Naive thymus-derived CD8-positive, alpha-beta T cell (primary cell): ENCODE measurements around the gene GCHFR. TPM values are rescaled to one million over a fixed set of nuclear protein-coding genes. Genes with fewer than 3 reads are reported as not detected.

ENCODE experiments used
- ATAC-seq, 2 donors: fragments of 150-1000 bp; cut with Tn5 transposase in 1 of 2; sonication (Bioruptor Pico), chemical (Tn5 transposase) in 1 of 2; 1 replicate in 1 of 2; 2 replicates in 1 of 2; pipeline ENCODE4 v1.10.0; 2021; ENCODE audit warnings: mild to moderate bottlenecking in 2 of 2, moderate library complexity in 2 of 2
- POLR2A ChIA-PET: fragments of 350-600 bp; sonication (Branson Sonifier 250); formaldehyde crosslinking; loops from one replicate; lab custom pipeline; 2021; ENCODE audit warnings: antibody characterized with exemption; lab: Charles Lee
- DNase-seq, 10 donors: peaks; one replicate each; pipeline versions ENCODE4 v3.0.0 to v3.0.0-alpha.2; 2020 to 2022
- H3K27ac Mint-ChIP-seq, 10 donors: one replicate each; pipeline ENCODE4 v1.8.0; 2020 to 2022; ENCODE audit warnings: mild to moderate bottlenecking in 10 of 10, mixed read lengths in 10 of 10, moderate library complexity in 4 of 10, inconsistent platforms in 1 of 10
- H3K27me3 Mint-ChIP-seq, 5 donors: one replicate each; pipeline ENCODE4 v1.8.0; 2021 to 2022; ENCODE audit warnings: mixed read lengths in 5 of 5
- H3K36me3 Mint-ChIP-seq, 3 donors: one replicate each; pipeline ENCODE4 v1.8.0; 2020 to 2022; ENCODE audit warnings: mixed read lengths in 3 of 3, mild to moderate bottlenecking in 2 of 3, inconsistent platforms in 1 of 3
- H3K4me1 Mint-ChIP-seq, 4 donors: one replicate each; pipeline ENCODE4 v1.8.0; 2021 to 2022; ENCODE audit warnings: mixed read lengths in 4 of 4
- H3K4me3 Mint-ChIP-seq, 10 donors: one replicate each; pipeline ENCODE4 v1.8.0; 2020 to 2022; ENCODE audit warnings: mild to moderate bottlenecking in 10 of 10, mixed read lengths in 10 of 10, moderate library complexity in 6 of 10, inconsistent platforms in 1 of 10
- H3K9me3 Mint-ChIP-seq, 9 donors: one replicate each; pipeline ENCODE4 v1.8.0; 2020 to 2022; ENCODE audit warnings: mixed read lengths in 9 of 9, mild to moderate bottlenecking in 3 of 9, inconsistent platforms in 1 of 9, moderate library complexity in 1 of 9
- polyA plus RNA-seq, 3 donors: library from polyadenylated mRNA; unstranded; fragments of 300-500 nt; fragmentation: Illumina TruSeq; gene quantifications; one replicate each; pipeline ENCODE4 v1.2.3, GENCODE V29; 2021
- total RNA-seq, 8 experiments: library from RNA in 2 of 8; stranded (reverse) in 2 of 8; gene quantifications; one replicate each; pipeline ENCODE4 v1.2.3 and lab custom pipeline; 2021 to 2026

GCHFR gene
- total and polyA plus RNA-seq, 5 experiments from 2014 or later = 17.8 to 53.9 (median 46.5) TPM

GRCh38 chr15:40756938-40757337, 6.9 kb upstream of the GCHFR start:
- Mint-ChIP-seq H3K27me3 (no peaks in the 10 kb centered on the region), H3K4me1 (peaks cover 7 to 35% (median 29%) of the 10 kb centered on the region in 4 donors), H3K36me3 (peaks cover 0 to 10% (median 0%) of the 10 kb centered on the region in 3 donors), H3K9me3 (no peaks in the 10 kb centered on the region), H3K27ac (peak overlapping the region in 3 of 10 donors; percentile 17 to 77 (median 55)), H3K4me3 (peak overlapping the region; percentile 5 to 81 (median 48))
- DNase-seq = no peak
- POLR2A ChIA-PET = interaction anchor here (0.5 to 1.1 kb wide), 2 partner anchors 11 to 16 kb away, joined by 3 to 8 read pairs; no protein-coding TSS in a partner anchor
- ATAC-seq = no peak

- Mint-ChIP-seq H3K4me3 (no peak overlapping the region), H3K9me3 (no peaks in the 10 kb centered on the region), H3K4me1 (peaks cover under 1 to 30% (median 23%) of the 10 kb centered on the region in 4 donors), H3K36me3 (no peaks in the 10 kb centered on the region), H3K27me3 (no peaks in the 10 kb centered on the region), H3K27ac (peak overlapping the region in 1 of 10 donors; percentile 33)
- ATAC-seq (no peak), DNase-seq (no peak)
- POLR2A ChIA-PET = interaction anchor here (2.0 kb wide), 1 partner anchor 10 kb away, joined by 7 read pairs; the partner anchor contains the start of gene C15orf62
Measured at GRCh38 chr15:40759961-40760360, 3.9 kb upstream of the GCHFR start.

DNA sequence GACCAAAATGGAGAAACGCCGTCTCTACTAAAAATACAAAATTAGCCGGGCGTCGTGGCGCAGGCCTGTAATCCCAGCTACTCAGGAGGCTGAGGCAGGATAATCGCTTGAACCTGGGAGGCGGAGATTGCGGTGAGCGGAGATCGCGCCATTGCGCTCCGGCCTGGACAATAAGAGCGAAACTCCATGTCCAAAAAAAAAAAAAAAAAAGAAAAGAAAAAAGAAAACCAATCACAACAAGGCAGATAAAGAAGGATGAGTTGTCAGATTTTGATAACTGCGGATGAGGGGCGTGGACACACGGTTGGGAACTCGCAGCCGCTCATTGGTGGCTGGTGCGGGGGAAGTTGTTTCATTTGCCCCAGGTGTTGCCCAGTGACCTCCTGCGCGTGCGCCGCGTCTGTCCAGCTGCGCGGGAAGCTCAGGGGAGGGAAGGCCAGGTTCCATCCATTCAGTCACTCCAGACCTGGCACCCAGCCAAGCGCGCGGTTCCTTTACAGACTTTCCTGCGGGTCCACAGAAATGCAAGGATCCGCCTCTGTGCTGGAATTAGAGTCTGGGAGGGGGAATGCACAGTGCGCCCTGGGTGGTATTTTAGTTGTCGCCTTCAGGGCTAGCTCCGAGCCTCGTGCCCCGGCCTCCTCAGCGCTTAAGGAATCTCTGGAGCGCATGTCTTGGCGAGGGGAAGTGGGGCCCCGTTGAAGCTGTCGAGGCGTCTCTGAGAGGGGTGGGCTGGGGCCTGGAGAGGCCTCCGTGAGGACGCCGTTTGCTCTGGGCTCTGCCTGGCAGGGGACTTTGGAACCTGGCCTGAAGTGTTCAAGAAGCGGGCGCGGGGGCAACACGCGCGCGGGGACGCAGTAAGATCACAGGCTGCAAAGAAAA, 708 bp upstream of the GCHFR start:
- DNase-seq (peak in 7 of 10 donors; percentile 13 to 68 (median 33)), ATAC-seq (peak; percentile 3 to 11)
- peaks cover 0 to 2% (median 0%) of the 10 kb centered on the region in 3 donors for H3K36me3 Mint-ChIP-seq
- peak overlapping the region; percentile 77 to 92 (median 88) for H3K4me3 Mint-ChIP-seq
- no peaks in the 10 kb centered on the region for H3K9me3 Mint-ChIP-seq
- no peaks in the 10 kb centered on the region for H3K27me3 Mint-ChIP-seq
- POLR2A ChIA-PET = interaction anchor here (1.5 to 2.6 kb wide), 2 partner anchors 12 to 68 kb away, joined by 5 to 14 read pairs; partner anchors contain the start of gene RAD51
- H3K27ac Mint-ChIP-seq = peak overlapping the region in 9 of 10 donors; percentile 37 to 94 (median 90)
- peaks cover 9 to 36% (median 34%) of the 10 kb centered on the region in 4 donors for H3K4me1 Mint-ChIP-seq

- peak overlapping the region; percentile 77 to 92 (median 88) for H3K4me3 Mint-ChIP-seq
- no peaks in the 10 kb centered on the region for H3K9me3 Mint-ChIP-seq
- DNase-seq (peak in 2 of 10 donors; percentile 21 to 24), ATAC-seq (no peak)
- H3K4me1 Mint-ChIP-seq = peaks cover 13 to 51% (median 48%) of the 10 kb centered on the region in 4 donors
- H3K27ac Mint-ChIP-seq = peak overlapping the region; percentile 77 to 94 (median 88)
- POLR2A ChIA-PET = interaction anchor here (0.6 to 2.6 kb wide), 6 partner anchors 11 to 130 kb away, joined by 3 to 14 read pairs (median 4); partner anchors contain the start of genes RAD51 and VPS18
- H3K27me3 Mint-ChIP-seq = no peaks in the 10 kb centered on the region
- peaks cover 0 to 2% (median 0%) of the 10 kb centered on the region in 3 donors for H3K36me3 Mint-ChIP-seq
Measured at GRCh38 chr15:40764629-40765103, 798 bp downstream of the GCHFR start.

- no peak for ATAC-seq
- peak overlapping the region in 3 of 10 donors; percentile 18 to 78 (median 77) for H3K4me3 Mint-ChIP-seq
- DNase-seq = no peak
- peak overlapping the region; percentile 72 to 94 (median 85) for H3K27ac Mint-ChIP-seq
- POLR2A ChIA-PET = interaction anchor here (0.6 to 1.7 kb wide), 4 partner anchors 8 to 213 kb away, joined by 3 to 5 read pairs (median 4); partner anchors contain the start of gene RAD51
- H3K4me1 Mint-ChIP-seq = peaks cover 18 to 59% (median 58%) of the 10 kb centered on the region in 4 donors
- no peaks in the 10 kb centered on the region for H3K9me3 Mint-ChIP-seq
- H3K36me3 Mint-ChIP-seq = peaks cover 0 to 7% (median 0%) of the 10 kb centered on the region in 3 donors
- H3K27me3 Mint-ChIP-seq = no peaks in the 10 kb centered on the region
Measured at GRCh38 chr15:40766194-40766815, 2.4 kb downstream of the GCHFR start.

- Mint-ChIP-seq H3K4me1 (peaks cover 18 to 59% (median 57%) of the 10 kb centered on the region in 4 donors), H3K36me3 (peaks cover 0 to 9% (median 0%) of the 10 kb centered on the region in 3 donors), H3K27me3 (no peaks in the 10 kb centered on the region), H3K27ac (peak overlapping the region in 2 of 10 donors; percentile 19 to 63), H3K9me3 (no peaks in the 10 kb centered on the region), H3K4me3 (no peak overlapping the region)
- ATAC-seq = no peak
- POLR2A ChIA-PET = interaction anchor here (1.1 to 2.0 kb wide), 4 partner anchors 7 to 72 kb away, joined by 3 to 8 read pairs (median 4); partner anchors contain the start of gene RAD51
- no peak for DNase-seq
Measured at GRCh38 chr15:40766906-40767837, 3.3 kb downstream of the GCHFR start.

- ATAC-seq (no peak), DNase-seq (no peak)
- POLR2A ChIA-PET = interaction anchor here (1.8 to 3.0 kb wide), 4 partner anchors 11 to 73 kb away, joined by 6 to 12 read pairs (median 9); partner anchors contain the start of gene RAD51
- H3K27ac Mint-ChIP-seq = peak overlapping the region in 8 of 10 donors; percentile 20 to 98 (median 92)
- no peaks in the 10 kb centered on the region for H3K9me3 Mint-ChIP-seq
- no peak overlapping the region for H3K4me3 Mint-ChIP-seq
- H3K27me3 Mint-ChIP-seq = no peaks in the 10 kb centered on the region
- peaks cover 0 to 12% (median 0%) of the 10 kb centered on the region in 3 donors for H3K36me3 Mint-ChIP-seq
- peaks cover 18 to 57% (median 55%) of the 10 kb centered on the region in 4 donors for H3K4me1 Mint-ChIP-seq
Measured at GRCh38 chr15:40767838-40768500, 4.1 kb downstream of the GCHFR start.

DNA sequence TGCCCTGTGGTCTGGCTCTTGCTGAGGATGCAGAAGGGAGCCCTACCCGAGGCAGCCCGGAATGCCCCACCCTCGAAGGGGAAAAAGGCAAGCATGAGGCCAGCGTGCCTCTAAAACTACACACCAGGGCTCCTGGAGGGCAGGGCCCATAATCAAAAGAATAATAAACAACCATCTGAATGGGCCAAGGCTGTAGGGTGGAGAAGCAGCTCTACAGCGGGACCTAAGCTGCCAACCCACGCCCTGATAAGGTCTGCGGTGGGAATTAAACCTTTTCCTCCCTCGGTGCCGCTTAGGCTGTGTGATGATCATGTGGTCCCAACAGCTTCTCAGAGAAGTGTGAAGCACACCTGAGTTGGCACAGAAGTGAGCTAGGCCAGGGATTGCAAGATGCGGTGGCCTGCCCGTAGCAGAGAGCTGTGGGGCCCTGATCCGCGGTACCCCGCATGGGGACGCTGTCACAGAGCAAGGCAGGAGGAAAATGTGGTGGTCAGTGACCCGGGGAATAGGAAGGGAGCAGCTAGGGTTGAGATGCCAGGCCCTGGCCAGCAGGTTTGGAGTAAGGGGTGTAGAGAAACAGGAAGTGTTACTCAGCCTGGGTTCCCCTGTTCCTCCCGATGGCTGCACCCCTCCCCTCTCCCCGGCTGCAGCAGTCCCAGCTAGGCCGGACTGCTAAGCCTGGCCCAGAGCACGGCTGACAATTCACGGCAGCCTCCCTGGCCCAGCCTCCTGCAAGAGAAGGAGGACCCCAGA, 4.8 kb downstream of the GCHFR start:
- H3K27ac Mint-ChIP-seq = peak overlapping the region; percentile 76 to 98 (median 94)
- H3K36me3 Mint-ChIP-seq = peaks cover 0 to 17% (median 0%) of the 10 kb centered on the region in 3 donors
- peaks cover 18 to 50% (median 48%) of the 10 kb centered on the region in 4 donors for H3K4me1 Mint-ChIP-seq
- ATAC-seq (peak in 1 of 2 donors; percentile 0), DNase-seq (no peak)
- POLR2A ChIA-PET = interaction anchor here (0.6 to 3.0 kb wide), 8 partner anchors 8 to 521 kb away, joined by 3 to 12 read pairs (median 6); partner anchors contain the start of genes RAD51 and VPS18
- H3K9me3 Mint-ChIP-seq = no peaks in the 10 kb centered on the region
- no peaks in the 10 kb centered on the region for H3K27me3 Mint-ChIP-seq
- H3K4me3 Mint-ChIP-seq = peak overlapping the region; percentile 16 to 82 (median 75)

DNA sequence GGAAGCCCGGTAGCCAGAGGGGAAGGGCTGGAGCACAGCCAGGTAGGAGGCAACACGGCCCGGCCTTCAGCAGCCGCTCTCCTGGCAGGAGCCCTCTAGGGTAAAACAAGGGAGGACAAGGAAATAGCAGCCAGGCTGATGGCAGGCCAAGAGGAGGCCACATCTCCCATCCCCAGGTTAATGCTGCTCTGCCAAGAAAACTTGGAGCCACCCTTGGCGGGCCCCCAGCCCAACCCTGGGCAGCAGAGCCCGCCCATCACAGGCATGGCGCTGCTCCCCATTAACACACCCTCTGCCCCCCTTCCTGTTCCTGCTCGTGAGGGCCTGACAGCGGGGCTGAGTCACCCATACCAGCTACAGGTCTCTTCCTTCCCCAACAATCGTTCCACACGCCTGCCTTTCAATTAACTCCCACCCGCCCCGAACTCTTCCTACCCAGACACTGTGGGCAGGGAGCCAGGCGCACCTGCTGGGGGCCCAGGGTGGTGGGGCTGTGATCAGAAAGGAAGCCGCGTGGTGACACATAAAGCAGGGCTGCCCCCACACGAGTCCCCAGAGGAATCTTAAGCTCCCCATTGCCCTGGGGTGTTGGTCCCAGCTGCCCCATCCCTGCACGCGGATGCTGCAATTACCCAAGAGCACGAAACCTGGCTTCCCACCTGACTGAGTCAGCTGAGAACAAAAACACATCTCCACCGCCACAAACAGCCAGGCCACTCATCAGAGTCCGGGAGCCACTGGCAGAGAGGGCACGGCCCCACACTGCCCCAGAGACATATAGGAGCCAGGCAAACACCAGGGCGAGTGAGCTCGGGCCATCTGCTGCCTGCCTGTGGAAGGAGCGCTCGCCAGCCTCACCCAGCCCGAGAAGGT, 5.6 kb downstream of the GCHFR start, which contains the start of gene C15orf62:
C15orf62 (plus strand) TSS at position 707 of the 873 bp plus-strand sequence. CDS start 516 bp downstream, outside the sequence.
- peaks cover 0 to 25% (median 0%) of the 10 kb centered on the region in 3 donors for H3K36me3 Mint-ChIP-seq
- H3K27me3 Mint-ChIP-seq = no peaks in the 10 kb centered on the region
- peak within 1 kb of the TSS; percentile 57 to 82 (median 77) for H3K4me3 Mint-ChIP-seq
- ATAC-seq (peak; percentile 64 to 73), DNase-seq (peak; percentile 33 to 83 (median 54))
- H3K4me1 Mint-ChIP-seq = peaks cover 18 to 48% (median 43%) of the 10 kb centered on the region in 4 donors
- peak within 1 kb of the TSS; percentile 88 to 98 (median 94) for H3K27ac Mint-ChIP-seq
- POLR2A ChIA-PET = interaction anchor here (0.6 to 3.0 kb wide), 14 partner anchors 9 to 520 kb away, joined by 3 to 12 read pairs (median 4); partner anchors contain the start of genes RAD51 and VPS18
- H3K9me3 Mint-ChIP-seq = no peaks in the 10 kb centered on the region
